ENCODE data around the gene NKX2-3. TPM values are rescaled to one million over a fixed set of nuclear protein-coding genes. Genes with fewer than 3 reads are reported as not detected.

Gene NKX2-3
- total RNA-seq, 1 experiment from 2014 or later: 0.15 TPM

- no peak for TF ChIP-seq CTCF (IDR thresholded peaks at IDR 0.05)
- TF ChIP-seq SIN3A (IDR thresholded peaks at IDR 0.05; ENCODE audit: borderline replicate concordance, insufficient read depth, low read depth, low read length): no peak
- no peak for TF ChIP-seq POLR2AphosphoS5 (IDR thresholded peaks at IDR 0.05; ENCODE audit: low read depth, low read length)
- no peak for TF ChIP-seq REST (IDR thresholded peaks at IDR 0.05; ENCODE audit: insufficient read depth in 1 of 2, low read depth in 2 of 2, low read length in 1 of 2)
- no peak for TF ChIP-seq TCF7L2 (IDR thresholded peaks at IDR 0.05; ENCODE audit: low read depth, low read length)
- Histone ChIP-seq H3K36me3 (ENCODE audit: control insufficient read depth, insufficient read depth, low read length) (no peaks in the 10 kb centered on the region), H3K9me3 (ENCODE audit: control insufficient read depth, insufficient read depth, low read depth, low read length) (no peaks in the 10 kb centered on the region), H3K4me1 (ENCODE audit: control insufficient read depth, insufficient read depth, low read length) (no peaks in the 10 kb centered on the region), H3K27me3 (ENCODE audit: control insufficient read depth, insufficient read depth, low read length) (peaks cover 5% of the 10 kb centered on the region), H3K4me3 (ENCODE audit: low read depth in 2 of 2, low read length in 2 of 2) (no peak overlapping the region), H3K27ac (ENCODE audit: low read length) (no peak overlapping the region)
- BruUV-seq (replicated peaks): no TSS peak
- DNase-seq (ENCODE audit: low read depth, low spot score): no peak
- intact Hi-C loops (cut with micrococcal nuclease; ENCODE audit: unreplicated experiment): no loop called here
- CTCF ChIA-PET: no interaction called here
- POLR2A ChIA-PET: interaction anchor here (0.5 kb wide), 1 partner anchor 25 kb away, joined by 3 read pairs; no protein-coding TSS in a partner anchor
- no peak for ATAC-seq
- in situ Hi-C loops (cut with HindIII; ENCODE audit: low pct_unique_long_range_greater_than_20kb, low sequenced_read_pairs): no loop called here
Observed at GRCh38 chr10:99555825-99556523, 23.2 kb downstream of the NKX2-3 start.

GRCh38 chr10:99557044-99557443 is 24.3 kb downstream of the NKX2-3 start:
- CTCF ChIA-PET: interaction anchor here (0.6 to 0.8 kb wide), 3 partner anchors 10 to 269 kb away, joined by 3 read pairs; no protein-coding TSS in a partner anchor
- DNase-seq (ENCODE audit: low read depth, low spot score) (no peak), ATAC-seq (no peak)
- BruUV-seq (replicated peaks): no TSS peak
- intact Hi-C loops (cut with micrococcal nuclease; ENCODE audit: unreplicated experiment) (no loop called here), in situ Hi-C loops (cut with HindIII; ENCODE audit: low pct_unique_long_range_greater_than_20kb, low sequenced_read_pairs) (no loop called here)
- H3K4me1 ChIP-seq (ENCODE audit: control insufficient read depth, insufficient read depth, low read length): no peaks in the 10 kb centered on the region
- no peak for TF ChIP-seq SIN3A (IDR thresholded peaks at IDR 0.05; ENCODE audit: borderline replicate concordance, insufficient read depth, low read depth, low read length)
- TF ChIP-seq POLR2AphosphoS5 (IDR thresholded peaks at IDR 0.05; ENCODE audit: low read depth, low read length): no peak
- TF ChIP-seq REST (IDR thresholded peaks at IDR 0.05; ENCODE audit: insufficient read depth in 1 of 2, low read depth in 2 of 2, low read length in 1 of 2): no peak
- TF ChIP-seq CTCF (IDR thresholded peaks at IDR 0.05): no peak
- no peak for TF ChIP-seq TCF7L2 (IDR thresholded peaks at IDR 0.05; ENCODE audit: low read depth, low read length)
- no peaks in the 10 kb centered on the region for H3K36me3 ChIP-seq (ENCODE audit: control insufficient read depth, insufficient read depth, low read length)
- H3K4me3 ChIP-seq (ENCODE audit: low read depth in 2 of 2, low read length in 2 of 2): no peak overlapping the region
- POLR2A ChIA-PET: interaction anchor here (0.5 kb wide), 1 partner anchor 38 kb away, joined by 7 read pairs; no protein-coding TSS in a partner anchor
- no peak overlapping the region for H3K27ac ChIP-seq (ENCODE audit: low read length)
- peaks cover 10% of the 10 kb centered on the region for H3K27me3 ChIP-seq (ENCODE audit: control insufficient read depth, insufficient read depth, low read length)
- no peaks in the 10 kb centered on the region for H3K9me3 ChIP-seq (ENCODE audit: control insufficient read depth, insufficient read depth, low read depth, low read length)

All from Panc1 (cell line).